ENCODE measurements around the gene LGALS3.

The LGALS3 gene

GRCh38 chr14:55131370-55132137, 2.5 kb downstream of the LGALS3 start:
- DNase-seq: peak in 1 of 2 donors; percentile 6

GRCh38 chr14:55133416-55133815, 4.4 kb downstream of the LGALS3 start:
- no peak for DNase-seq

GRCh38 chr14:55136241-55136640, 7.2 kb downstream of the LGALS3 start:
- no peak for DNase-seq

- no peak for DNase-seq
Measured at GRCh38 chr14:55136885-55137786, 8.1 kb downstream of the LGALS3 start.

GRCh38 chr14:55138091-55138490, 9.0 kb downstream of the LGALS3 start:
- DNase-seq: no peak

- no peak for DNase-seq
Measured at GRCh38 chr14:55139141-55139540, 10.1 kb downstream of the LGALS3 start.

GRCh38 chr14:55139696-55140509, 10.9 kb downstream of the LGALS3 start:
- no peak for DNase-seq

- no peak for DNase-seq
Measured at GRCh38 chr14:55141825-55142224, 12.8 kb downstream of the LGALS3 start.

GRCh38 chr14:55142466-55142865, 13.4 kb downstream of the LGALS3 start:
- DNase-seq: no peak

GRCh38 chr14:55146425-55146824, 17.4 kb downstream of the LGALS3 start:
- no peak for DNase-seq

GRCh38 chr14:55151601-55152000, 22.5 kb downstream of the LGALS3 start:
- DNase-seq: no peak

- DNase-seq: no peak
Measured at GRCh38 chr14:55152052-55152753, 23.2 kb downstream of the LGALS3 start.

GRCh38 chr14:55153951-55154350, 24.9 kb downstream of the LGALS3 start:
- DNase-seq: no peak

- DNase-seq: no peak
Measured at GRCh38 chr14:55157080-55157479, 28.0 kb downstream of the LGALS3 start.

- no peak for DNase-seq
Measured at GRCh38 chr14:55158412-55158811, 29.4 kb downstream of the LGALS3 start.

GRCh38 chr14:55160989-55161388, 31.9 kb downstream of the LGALS3 start:
- DNase-seq: peak in 1 of 2 donors; percentile 64

GRCh38 chr14:55170526-55170925, 41.5 kb downstream of the LGALS3 start:
- DNase-seq: no peak

- no peak for DNase-seq
Measured at GRCh38 chr14:55180006-55180405, 51.0 kb downstream of the LGALS3 start.

GRCh38 chr14:55180434-55180833, 51.4 kb downstream of the LGALS3 start:
- DNase-seq: no peak

- no peak for DNase-seq
Measured at GRCh38 chr14:55188686-55189295, 59.7 kb downstream of the LGALS3 start.

GRCh38 chr14:55190906-55191202, 61.8 kb downstream of the LGALS3 start:
- DNase-seq: no peak

All from CD4-positive, alpha-beta T cell treated with Interleukin-1 beta for 1 hour (primary cell).